AG09319 (cell line): ENCODE results near the gene TMEM214.

ENCODE experiments used
- DNase-seq: peaks from one replicate; pipeline ENCODE4 v3.0.0-alpha.2; 2010; ENCODE audit warnings: low read depth; ENCODE audit errors: extremely low read depth
- TF ChIP-seq, protein P1 (sequence below): IDR thresholded peaks from 2 replicates; pipeline ENCODE4 v1.5.1; 2011; ENCODE audit warnings: low read depth, mild to moderate bottlenecking, inconsistent platforms, low read length, moderate library complexity

TMEM214 gene

DNA sequence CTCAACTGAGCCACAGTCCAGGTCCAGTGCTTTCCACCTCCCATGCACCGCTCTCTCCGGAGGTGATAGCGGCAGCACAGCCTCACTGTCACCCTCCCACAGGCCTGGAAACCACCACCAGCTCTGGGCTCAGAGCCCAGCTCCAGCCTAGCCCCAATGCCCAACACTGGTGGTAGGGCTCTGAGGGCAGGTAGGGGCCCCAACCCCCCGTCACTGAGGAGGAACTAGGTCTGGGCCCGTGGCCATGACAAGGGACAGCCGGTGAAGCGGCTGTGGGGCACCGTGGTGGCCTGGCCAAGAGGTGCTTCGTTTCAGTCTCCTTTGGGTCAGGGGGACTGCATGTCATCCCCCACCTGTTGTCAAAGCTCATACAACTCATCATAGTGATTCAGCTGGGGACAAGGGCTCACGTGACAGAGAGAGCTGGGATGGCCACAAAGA, 5.5 kb upstream of the TMEM214 start:
- TF ChIP-seq, protein P1, sequence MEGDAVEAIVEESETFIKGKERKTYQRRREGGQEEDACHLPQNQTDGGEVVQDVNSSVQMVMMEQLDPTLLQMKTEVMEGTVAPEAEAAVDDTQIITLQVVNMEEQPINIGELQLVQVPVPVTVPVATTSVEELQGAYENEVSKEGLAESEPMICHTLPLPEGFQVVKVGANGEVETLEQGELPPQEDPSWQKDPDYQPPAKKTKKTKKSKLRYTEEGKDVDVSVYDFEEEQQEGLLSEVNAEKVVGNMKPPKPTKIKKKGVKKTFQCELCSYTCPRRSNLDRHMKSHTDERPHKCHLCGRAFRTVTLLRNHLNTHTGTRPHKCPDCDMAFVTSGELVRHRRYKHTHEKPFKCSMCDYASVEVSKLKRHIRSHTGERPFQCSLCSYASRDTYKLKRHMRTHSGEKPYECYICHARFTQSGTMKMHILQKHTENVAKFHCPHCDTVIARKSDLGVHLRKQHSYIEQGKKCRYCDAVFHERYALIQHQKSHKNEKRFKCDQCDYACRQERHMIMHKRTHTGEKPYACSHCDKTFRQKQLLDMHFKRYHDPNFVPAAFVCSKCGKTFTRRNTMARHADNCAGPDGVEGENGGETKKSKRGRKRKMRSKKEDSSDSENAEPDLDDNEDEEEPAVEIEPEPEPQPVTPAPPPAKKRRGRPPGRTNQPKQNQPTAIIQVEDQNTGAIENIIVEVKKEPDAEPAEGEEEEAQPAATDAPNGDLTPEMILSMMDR: no peak
- no peak for DNase-seq

DNA sequence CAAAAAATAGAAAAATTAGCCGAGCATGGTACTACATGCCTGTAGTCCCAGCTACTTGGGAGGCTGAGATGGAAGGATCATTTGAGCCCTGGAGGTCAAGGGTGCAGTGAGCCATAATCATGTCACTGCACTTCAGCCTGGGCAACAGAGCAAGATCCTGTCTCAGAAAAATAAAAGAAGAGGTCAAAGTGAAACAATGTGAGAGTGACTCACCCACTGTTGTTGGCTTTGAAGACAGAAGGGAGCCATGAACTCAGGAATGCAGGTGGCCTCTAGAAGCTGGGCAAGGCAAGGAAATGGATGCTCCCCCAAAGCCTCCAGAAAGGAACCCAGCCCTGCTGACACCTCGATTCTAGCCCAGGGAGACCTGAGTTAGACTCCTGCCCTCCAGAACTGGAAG, 3.7 kb upstream of the TMEM214 start:
- DNase-seq: no peak

DNA sequence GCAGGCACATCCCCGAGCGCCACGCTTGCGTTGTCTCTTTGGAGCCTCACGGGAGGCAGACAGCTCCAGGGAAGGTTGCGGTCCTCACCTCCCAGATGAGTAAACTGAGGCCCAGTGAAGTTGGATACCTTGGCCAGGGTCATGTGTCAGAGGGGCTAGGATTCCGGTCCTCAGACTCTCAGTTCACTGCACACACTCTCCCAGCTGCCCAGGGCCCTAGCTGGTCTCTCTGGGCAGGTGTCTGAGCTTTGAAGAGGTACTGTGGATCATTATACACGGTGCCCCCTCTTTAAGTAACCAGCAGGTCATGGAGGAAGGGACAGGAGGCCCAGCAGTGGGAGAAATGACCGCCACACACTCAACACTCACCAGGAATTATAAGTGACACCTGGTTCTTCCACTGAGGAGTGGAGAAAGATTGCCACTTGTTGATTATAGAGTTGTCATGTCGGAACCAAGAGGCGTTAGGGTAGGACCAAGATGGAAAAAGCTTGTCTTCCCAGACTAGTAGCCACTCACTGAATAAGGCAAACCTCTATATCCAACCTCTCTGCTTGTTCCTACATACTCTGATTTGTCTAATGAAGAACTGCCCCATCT, 588 bp downstream of the TMEM214 start:
- no peak for DNase-seq
- TF ChIP-seq, protein P1: no peak

More for the DNA sequence above, 3.7 kb upstream of the TMEM214 start:
- TF ChIP-seq, protein P1: no peak

DNA sequence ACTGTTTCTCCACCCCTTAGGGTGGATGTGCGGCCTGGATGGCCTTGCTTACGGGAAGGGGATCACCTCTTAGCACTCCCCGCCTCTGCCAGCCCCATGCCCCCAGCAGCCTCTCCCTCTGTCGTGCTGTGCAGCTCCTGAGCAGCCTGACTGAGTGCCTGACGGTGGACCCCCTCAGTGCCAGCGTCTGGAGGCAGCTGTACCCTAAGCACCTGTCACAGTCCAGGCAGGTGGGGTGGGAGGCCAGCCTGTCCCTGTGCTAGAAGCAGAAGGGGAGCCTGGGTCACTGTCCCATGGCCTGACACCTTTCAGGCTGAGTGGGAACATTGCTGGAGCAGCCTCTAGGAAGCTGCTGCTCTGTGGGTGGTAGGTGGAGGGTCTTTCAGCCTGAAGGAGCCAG, 5.2 kb downstream of the TMEM214 start:
- TF ChIP-seq, protein P1: no peak
- no peak for DNase-seq

DNA sequence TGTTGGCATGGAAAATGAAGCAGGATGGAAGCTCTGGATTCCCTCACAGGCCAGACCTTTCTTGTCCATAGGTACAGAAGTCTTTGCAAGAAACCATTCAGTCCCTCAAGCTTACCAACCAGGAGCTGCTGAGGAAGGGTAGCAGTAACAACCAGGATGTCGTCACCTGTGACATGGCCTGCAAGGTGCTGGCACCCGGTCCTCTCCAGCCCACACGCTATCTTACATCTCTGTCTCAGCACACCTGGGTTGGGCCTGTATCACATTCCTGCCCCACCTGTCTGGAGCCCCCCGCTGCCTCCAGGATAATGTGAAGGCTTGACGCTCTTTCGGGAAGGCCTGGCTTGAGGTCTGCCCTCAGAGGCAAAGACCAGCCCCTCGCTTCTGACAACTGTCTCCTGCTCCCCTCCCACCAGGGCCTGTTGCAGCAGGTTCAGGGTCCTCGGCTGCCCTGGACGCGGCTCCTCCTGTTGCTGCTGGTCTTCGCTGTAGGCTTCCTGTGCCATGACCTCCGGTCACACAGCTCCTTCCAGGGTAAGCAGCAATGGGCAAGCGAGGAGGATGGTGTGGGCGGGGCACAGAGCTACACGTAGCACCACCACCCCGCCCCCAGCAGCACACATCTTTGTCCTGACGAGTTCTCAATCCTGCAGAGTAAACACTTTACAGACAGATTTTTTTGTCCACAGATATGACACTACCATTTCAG, 6.0 kb downstream of the TMEM214 start:
- TF ChIP-seq, protein P1: no peak
- DNase-seq: no peak

DNA sequence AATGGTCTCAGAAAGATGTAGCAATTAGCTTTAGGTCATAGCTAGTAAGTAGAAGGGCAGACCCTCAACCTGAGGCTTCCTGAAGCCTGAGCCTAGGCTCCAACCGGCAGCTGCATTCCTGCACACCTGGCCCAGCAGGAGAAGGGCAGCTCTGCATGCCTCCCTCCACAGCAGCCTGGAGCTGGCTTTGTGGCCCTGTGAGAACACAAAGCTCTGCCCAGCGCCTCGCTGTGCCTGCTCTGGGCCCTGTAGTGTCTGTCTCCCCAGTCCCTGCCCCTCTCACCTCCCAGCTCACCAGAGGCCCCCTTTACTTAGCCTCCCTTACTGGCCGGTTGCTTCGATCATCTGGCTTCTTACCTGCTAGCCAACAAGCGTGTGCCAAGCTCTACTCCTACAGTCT, 6.7 kb downstream of the TMEM214 start:
- DNase-seq: no peak
- TF ChIP-seq, protein P1: no peak

DNA sequence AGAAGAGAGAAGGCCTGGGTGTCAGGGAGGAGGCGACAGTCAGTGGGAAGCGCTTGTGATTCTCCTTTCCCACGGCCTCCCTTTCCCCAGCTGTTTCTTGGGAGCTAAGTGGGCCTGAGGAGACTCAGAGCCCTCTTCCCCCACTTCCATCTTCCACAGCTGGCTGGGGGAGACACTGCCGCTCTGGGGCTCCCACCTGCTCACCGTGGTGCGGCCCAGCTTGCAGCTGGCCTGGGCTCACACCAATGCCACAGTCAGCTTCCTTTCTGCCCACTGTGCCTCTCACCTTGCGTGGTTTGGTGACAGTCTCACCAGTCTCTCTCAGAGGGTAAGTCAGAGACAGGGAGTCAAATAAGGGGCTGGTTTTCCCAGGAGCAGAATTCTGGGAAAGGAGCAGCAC, 7.1 kb downstream of the TMEM214 start:
- TF ChIP-seq, protein P1: no peak
- no peak for DNase-seq
